HG03354 (cell line): ENCODE results near the gene PDZD8.
A peak's percentile ranks its signal among the peaks of the same experiment; 100 is the strongest.
"Not testable (repeated sequence)": the region's sequence is repeated elsewhere in the genome, so short reads cannot be mapped to it uniquely, and the experiment has no call there.

Experiments
- ATAC-seq: cut with Tn5 transposase; IDR thresholded peaks from one replicate; pipeline ENCODE4 v1.9.1; 2021; ENCODE audit warnings: mild to moderate bottlenecking; ENCODE audit not compliant: unreplicated experiment, poor library complexity, severe bottlenecking

PDZD8 gene

DNA sequence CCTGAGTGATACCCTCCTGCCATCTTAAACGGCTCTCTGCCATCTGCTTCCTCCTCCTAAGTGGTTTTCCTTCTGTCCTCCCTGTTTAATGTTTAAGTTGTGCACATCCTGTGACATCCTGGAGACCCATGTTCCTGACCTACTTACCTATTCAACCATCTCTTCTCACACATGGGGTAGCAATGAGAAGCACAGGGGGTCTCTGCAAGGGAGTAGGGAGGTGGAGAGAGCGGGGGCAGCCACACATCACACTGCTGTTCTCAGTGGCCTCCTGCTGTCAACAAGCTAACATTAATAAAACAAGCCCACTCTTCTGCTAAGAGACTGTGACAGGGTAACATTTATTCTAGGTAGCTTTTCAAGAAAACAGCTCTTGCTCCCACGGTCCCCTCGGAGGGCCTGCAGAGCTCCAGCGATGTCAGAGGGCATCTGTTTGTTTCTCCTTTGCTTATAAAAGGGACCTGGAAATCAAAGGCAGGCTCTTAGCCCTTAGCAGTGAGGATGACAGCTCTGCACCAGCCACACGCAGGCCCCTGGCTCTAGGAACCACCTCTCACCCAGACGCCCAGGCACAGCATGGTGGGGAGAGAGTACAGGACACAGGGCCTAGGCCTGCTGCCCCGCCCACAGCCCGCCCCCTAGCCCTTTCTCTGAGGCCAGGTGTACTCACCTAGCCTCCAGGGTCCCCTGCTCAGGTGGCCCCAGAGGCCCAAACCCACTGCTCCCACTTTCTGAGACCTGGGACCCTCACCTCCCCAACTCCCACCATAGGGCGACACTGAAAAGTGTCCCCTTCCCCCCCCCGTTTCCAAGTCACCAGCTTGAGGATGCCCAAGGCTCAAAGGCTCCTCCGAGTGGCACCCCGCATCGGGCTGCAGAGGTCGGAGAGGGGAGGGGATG, 135.3 kb downstream of the PDZD8 start:
- no peak for ATAC-seq

DNA sequence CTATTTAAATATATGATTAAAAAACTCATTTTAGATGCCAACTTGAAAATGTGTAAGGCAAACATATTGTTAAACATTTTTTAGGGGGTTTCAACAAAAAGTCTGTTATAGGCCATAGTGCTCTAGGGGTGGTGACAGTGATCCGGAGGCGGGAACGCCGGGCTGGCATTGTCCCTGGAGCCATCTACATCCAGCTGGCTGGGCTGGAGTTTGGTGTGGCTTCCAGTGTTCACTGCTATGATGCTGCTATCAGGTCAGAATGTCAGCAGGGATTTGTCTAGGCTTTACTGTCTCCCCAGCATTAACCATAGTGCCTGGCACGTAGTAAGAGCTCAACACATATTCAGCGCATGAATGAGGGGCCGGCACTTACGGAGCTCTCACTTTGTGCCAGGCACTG, 136.2 kb downstream of the PDZD8 start:
- no peak for ATAC-seq

DNA sequence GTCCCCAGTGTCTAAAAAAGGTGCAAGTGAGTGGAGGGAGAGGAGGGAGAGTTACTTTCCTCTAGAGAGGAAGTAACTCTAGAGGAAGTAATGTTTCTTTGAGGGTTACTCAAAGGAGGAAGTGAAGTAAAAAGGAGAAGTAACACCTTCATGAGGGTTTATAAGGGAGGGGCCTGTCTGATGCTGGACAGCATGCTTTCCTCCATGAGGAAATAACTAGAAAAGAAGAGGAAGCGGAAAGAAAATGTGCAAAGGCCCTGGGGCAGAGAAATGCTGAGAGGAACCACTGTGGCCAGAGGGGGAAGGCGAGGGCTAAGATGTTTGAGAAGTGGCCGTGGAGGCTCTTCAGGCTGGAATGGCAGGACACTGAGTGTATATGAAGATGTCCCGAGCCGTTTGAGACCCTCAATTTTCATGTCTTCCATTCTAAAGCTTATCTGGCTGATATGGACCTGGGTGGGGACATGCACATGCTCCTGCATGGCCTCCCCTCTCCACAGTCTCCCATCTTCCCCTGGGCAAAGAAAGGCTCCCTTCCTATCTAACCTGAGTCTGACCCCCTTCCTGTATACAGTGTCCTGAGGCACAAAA, 137.7 kb downstream of the PDZD8 start:
- peak; percentile 58 for ATAC-seq

DNA sequence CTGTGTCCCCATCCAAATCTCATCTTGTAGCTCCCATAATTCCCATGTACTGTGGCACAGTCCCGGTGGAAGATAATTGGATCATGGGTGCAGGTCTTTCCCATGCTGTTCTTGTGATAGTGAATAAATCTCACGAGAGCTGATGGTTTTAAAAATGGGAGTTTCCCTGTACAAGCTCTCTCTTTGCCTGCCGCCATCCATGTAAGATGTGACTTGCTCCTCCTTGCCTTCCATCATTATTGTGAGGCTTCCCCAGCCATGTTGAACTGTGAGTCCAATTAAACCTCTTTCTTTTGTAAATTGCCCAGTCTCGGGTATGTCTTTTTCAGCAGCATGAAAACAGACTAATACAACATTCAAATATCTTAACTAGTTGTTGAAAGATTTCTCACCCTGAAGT, 145.1 kb downstream of the PDZD8 start:
- ATAC-seq: not testable (repeated sequence)

DNA sequence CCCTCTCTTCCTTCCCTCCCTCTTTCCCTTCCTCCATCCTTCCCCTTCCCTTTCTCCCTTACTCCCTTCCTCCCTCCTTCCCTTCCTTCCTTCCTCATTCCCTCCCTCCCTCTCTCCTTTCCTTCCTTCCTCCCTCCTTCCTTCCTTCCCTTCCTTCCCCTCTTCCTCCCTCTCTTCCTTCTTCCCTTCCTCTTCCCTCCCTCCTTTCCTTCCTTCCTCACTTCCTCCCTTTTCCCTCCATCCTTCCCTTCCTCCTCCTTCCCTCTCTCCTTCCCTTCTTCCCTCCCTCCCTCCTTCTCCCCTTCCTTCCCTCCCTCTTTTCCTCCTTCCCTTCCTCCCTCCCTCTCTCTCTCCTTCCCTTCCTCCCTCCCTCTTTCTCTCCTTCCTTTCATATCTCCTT, 147.0 kb downstream of the PDZD8 start:
- no peak for ATAC-seq
